Progenitor cell of endocrine pancreas (in vitro differentiated cells): ENCODE data around the gene GCN1. TPM values are rescaled to one million over a fixed set of nuclear protein-coding genes. Genes with fewer than 3 reads are reported as not detected.

Experiments used
- DNase-seq: peaks from one replicate; pipeline ENCODE4 v3.0.0; 2021; ENCODE audit warnings: low spot score; ENCODE audit not compliant: unreplicated experiment
- H3K27ac Mint-ChIP-seq: 2 replicates; pipeline ENCODE4 v1.8.0; 2021; ENCODE audit warnings: mild to moderate bottlenecking, moderate library complexity, mixed read lengths
- H3K27me3 Mint-ChIP-seq: 2 replicates; pipeline ENCODE4 v1.8.0; 2021; ENCODE audit warnings: mixed read lengths
- H3K36me3 Mint-ChIP-seq: 2 replicates; pipeline ENCODE4 v1.8.0; 2022; ENCODE audit warnings: mixed read lengths; ENCODE audit not compliant: insufficient read depth
- H3K4me1 Mint-ChIP-seq: 2 replicates; pipeline ENCODE4 v1.8.0; 2021; ENCODE audit warnings: low read depth, mixed read lengths
- H3K4me3 Mint-ChIP-seq: 2 replicates; pipeline ENCODE4 v1.8.0; 2021; ENCODE audit warnings: low read depth, mild to moderate bottlenecking, moderate library complexity, mixed read lengths
- H3K9me3 Mint-ChIP-seq: 2 replicates; pipeline ENCODE4 v1.8.0; 2021; ENCODE audit warnings: low read depth, mixed read lengths
- total RNA-seq: library from RNA; stranded (reverse); gene quantifications from 2 replicates; pipeline ENCODE4 v1.2.1, GENCODE V29; 2021
- TF ChIP-seq, protein P1 (sequence below): fragments of 200-600 bp; sonication (generic); IDR thresholded peaks from one replicate; pipeline ENCODE4 v1.5.0; 2021; ENCODE audit warnings: antibody characterized with exemption, mild to moderate bottlenecking; ENCODE audit not compliant: unreplicated experiment

Gene GCN1
- total RNA-seq, 1 donor from 2014 or later = 117 TPM

DNA sequence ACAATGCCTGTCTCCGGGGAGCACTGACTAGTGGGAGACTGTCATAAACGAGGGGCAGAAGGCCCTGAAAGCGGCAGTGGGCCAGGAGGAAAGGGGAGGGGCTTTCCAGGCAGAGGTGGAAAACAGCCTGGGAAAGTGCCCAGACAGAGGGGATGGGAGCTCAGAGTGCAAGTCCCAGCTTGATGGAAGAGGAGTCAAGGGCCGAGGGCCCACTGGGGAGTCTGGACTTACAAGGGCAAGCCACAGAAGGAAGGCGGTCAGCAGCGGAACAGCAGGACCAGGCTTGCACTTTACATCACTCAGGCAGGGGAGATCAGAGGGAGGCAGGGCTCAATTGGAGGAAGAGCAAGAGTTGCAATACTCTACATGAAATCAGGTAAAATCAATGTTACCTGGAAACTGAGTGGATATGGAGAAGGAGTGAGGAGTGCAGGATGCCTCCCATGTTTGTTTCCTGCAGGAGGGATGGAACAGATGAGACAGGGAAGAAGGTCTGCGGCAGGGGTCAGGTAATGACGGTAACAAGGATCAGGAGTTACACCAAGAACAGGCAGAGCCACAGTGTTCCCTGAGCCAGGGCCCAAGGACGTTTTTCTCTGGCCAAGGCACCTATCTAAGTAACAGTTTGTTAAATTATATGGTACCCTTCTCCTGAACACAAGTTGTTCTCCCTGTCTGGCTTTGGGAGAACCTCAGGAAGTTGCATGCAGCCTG, 47.2 kb upstream of the GCN1 start:
- no peaks in the 10 kb centered on the region for H3K36me3 Mint-ChIP-seq
- no peak overlapping the region for H3K4me3 Mint-ChIP-seq
- TF ChIP-seq, protein P1, sequence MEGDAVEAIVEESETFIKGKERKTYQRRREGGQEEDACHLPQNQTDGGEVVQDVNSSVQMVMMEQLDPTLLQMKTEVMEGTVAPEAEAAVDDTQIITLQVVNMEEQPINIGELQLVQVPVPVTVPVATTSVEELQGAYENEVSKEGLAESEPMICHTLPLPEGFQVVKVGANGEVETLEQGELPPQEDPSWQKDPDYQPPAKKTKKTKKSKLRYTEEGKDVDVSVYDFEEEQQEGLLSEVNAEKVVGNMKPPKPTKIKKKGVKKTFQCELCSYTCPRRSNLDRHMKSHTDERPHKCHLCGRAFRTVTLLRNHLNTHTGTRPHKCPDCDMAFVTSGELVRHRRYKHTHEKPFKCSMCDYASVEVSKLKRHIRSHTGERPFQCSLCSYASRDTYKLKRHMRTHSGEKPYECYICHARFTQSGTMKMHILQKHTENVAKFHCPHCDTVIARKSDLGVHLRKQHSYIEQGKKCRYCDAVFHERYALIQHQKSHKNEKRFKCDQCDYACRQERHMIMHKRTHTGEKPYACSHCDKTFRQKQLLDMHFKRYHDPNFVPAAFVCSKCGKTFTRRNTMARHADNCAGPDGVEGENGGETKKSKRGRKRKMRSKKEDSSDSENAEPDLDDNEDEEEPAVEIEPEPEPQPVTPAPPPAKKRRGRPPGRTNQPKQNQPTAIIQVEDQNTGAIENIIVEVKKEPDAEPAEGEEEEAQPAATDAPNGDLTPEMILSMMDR = no peak
- H3K27ac Mint-ChIP-seq = no peak overlapping the region
- no peaks in the 10 kb centered on the region for H3K27me3 Mint-ChIP-seq
- no peaks in the 10 kb centered on the region for H3K9me3 Mint-ChIP-seq
- peaks cover 7% of the 10 kb centered on the region for H3K4me1 Mint-ChIP-seq
- no peak for DNase-seq

DNA sequence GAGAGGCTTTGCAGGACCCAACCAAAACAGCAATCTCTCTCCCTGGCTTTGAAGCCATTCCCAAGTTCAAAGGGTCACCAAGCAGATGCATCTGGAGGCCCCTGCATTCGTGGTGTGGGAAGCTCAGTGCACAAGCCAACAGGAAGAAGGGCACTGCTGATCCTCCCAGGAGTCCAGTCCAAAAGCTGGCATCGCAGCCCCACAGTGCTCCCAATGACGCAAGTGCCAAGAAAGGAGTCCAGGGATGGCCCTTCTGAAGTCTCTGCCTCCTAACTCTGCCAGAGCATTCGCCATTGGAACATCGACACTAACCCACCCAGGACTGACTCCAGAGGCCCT, 45.9 kb upstream of the GCN1 start:
- no peaks in the 10 kb centered on the region for H3K36me3 Mint-ChIP-seq
- H3K4me3 Mint-ChIP-seq = no peak overlapping the region
- peaks cover 10% of the 10 kb centered on the region for H3K4me1 Mint-ChIP-seq
- H3K9me3 Mint-ChIP-seq = no peaks in the 10 kb centered on the region
- no peak for DNase-seq
- no peaks in the 10 kb centered on the region for H3K27me3 Mint-ChIP-seq
- H3K27ac Mint-ChIP-seq = no peak overlapping the region
- TF ChIP-seq, protein P1 = no peak

DNA sequence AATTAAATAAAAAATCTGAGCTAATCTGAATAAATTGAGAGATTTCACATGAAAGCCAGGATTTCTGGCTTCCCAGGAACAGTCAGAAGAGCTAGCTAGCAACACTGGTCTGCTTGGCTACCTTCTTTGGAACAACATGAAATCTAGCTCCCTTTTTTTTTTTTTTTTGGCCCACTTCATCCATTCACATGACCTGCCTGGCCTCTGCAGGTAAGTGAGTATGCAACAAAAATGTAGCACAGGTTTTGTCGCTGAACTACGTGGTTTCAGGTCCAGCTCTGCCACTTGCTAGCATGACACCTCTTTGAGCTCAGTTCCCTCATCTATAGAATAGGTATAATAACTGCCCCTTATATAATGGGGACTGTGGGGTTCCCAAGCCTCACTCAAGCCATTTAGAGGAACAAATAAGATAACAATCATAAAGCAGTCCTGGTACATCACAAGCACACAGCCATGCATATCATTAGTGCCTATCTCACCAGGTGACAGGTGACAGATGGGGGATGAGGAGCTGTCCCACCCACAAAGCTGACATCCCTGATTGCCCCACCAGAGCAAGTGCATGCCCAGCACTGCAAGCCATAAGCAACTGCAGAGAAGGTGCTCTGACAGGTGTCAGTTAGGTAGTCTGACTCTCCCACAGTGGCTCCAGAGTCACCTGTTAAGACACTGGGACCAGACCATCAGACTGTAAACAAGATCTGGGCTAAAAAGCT, 45.4 kb upstream of the GCN1 start:
- H3K27me3 Mint-ChIP-seq = no peaks in the 10 kb centered on the region

DNA sequence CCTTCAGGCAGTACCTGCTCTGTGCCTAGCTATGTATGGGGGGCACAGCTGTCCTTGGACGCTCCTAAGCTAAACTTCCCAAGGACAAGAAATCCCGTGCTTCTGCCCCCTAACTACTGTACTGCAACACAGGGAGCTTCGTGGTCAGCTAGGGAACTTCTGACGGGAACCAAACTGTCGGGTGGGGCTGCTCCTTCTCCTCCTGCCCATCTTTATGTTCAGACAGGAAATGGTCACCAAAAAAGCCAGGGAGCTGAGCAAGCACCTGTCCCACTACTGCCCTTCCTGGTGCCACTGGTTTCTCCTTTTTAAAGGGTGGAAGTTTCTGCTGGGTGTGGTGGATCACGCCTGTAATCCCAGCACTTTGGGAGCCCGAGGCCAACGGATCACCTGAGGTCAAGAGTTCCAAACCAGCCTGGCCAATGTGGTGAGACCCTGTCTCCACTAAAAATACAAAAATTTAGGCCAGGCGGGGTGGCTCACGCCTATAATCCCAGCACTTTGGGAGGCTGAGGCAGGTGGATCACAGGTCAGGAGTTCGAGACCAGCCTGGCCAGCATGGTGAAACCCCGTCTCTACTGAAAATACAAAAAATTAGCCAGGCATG, 44.4 kb upstream of the GCN1 start:
- H3K9me3 Mint-ChIP-seq = no peaks in the 10 kb centered on the region
- DNase-seq = no peak
- no peak overlapping the region for H3K27ac Mint-ChIP-seq
- no peaks in the 10 kb centered on the region for H3K27me3 Mint-ChIP-seq
- H3K4me1 Mint-ChIP-seq = peaks cover 23% of the 10 kb centered on the region
- TF ChIP-seq, protein P1 = no peak
- no peak overlapping the region for H3K4me3 Mint-ChIP-seq
- H3K36me3 Mint-ChIP-seq = no peaks in the 10 kb centered on the region

More for the DNA sequence above, 45.4 kb upstream of the GCN1 start:
- H3K4me3 Mint-ChIP-seq = no peak overlapping the region
- no peaks in the 10 kb centered on the region for H3K36me3 Mint-ChIP-seq
- TF ChIP-seq, protein P1 = no peak
- no peak overlapping the region for H3K27ac Mint-ChIP-seq
- no peaks in the 10 kb centered on the region for H3K9me3 Mint-ChIP-seq
- H3K4me1 Mint-ChIP-seq = peaks cover 14% of the 10 kb centered on the region
- DNase-seq = no peak

DNA sequence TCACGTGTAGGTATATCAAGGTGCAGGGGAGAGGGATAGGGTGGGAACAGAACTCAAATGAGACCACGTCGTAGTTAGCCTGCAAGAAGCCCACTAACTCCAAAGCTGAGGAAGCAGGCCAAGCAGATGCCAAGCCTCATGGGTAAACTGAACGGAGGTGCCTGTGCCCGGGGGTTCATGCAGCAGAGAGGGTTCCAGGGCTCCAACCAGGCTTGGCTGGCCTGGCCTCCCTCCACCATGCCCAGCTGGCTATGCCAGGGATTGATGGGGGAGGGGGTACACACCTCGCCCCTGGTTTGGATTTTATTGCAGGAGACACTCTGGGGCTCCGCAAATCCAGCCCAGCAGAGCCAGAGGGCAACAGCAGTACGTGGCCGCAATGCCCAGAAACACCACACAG, 43.7 kb upstream of the GCN1 start:
- no peak overlapping the region for H3K4me3 Mint-ChIP-seq

More for the DNA sequence above, 43.7 kb upstream of the GCN1 start:
- Mint-ChIP-seq H3K36me3 (no peaks in the 10 kb centered on the region), H3K27ac (no peak overlapping the region), H3K27me3 (no peaks in the 10 kb centered on the region), H3K9me3 (no peaks in the 10 kb centered on the region), H3K4me1 (peaks cover 28% of the 10 kb centered on the region)
- DNase-seq = no peak
- TF ChIP-seq, protein P1 = no peak
